AG08395 (cell line): ENCODE results near the gene ALK.
A peak's percentile ranks its signal among the peaks of the same experiment; 100 is the strongest.
"Not testable (repeated sequence)": the region's sequence is repeated elsewhere in the genome, so short reads cannot be mapped to it uniquely, and the experiment has no call there.

Experiments
- DNase-seq: peaks from one replicate; pipeline ENCODE4 v3.0.0; 2012; ENCODE audit warnings: mixed read lengths, low spot score

The ALK gene

DNA sequence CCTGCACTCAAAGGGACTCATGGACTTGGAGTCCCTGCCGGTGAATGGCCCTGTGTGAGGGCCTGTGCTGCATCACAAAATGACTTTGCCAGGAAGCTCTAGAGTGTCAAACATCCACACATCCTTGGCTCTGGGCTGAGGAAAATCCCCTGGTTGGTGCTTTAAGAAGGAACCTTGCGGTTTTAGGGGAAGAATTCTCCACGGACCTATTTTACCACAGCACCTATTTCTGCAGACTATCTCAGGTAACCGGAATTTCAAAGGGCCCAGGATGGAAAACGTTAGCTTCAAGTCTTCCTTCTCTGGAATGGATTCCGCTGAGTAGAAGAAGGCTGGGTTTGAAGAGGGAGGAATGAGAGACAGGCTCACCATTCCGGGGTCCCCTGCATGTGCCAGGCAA, 166.2 kb downstream of the ALK start:
- DNase-seq: no peak

DNA sequence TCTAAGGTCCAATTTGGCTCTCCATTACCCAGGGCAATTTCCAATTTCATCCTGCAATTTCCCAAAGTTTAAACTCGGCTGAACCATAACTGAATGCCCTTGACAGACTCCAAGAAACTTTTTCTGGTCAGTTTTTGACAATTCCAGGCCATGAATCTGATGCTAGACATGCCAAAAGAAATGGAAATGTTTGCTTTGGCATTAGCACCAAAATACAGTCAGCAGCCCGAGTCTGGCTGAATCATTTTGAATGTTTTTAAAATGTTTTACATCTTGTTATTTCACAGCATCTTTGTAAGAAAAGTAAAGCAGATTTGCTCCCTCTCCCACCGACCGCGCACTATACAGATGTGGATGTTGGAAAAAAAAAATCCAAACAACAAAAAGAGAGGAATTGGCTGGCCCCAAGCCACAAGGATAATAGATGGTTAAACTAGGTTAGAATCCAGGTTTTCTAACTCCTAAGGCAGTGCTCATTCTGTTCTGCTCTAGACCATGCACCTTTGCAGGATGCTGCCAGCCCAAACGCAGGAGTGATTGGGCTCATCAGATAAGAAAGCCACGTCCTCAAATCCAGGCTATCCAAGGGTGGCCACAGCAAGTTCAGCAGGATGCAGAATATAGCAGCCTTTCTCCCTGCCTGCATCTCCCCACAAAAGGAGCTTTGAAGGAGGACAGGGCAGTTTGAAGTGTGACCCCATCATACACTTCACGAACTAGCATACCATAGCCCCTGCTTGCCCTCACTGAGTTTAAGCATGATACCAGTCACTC, 167.5 kb downstream of the ALK start:
- peak; percentile 29 for DNase-seq

DNA sequence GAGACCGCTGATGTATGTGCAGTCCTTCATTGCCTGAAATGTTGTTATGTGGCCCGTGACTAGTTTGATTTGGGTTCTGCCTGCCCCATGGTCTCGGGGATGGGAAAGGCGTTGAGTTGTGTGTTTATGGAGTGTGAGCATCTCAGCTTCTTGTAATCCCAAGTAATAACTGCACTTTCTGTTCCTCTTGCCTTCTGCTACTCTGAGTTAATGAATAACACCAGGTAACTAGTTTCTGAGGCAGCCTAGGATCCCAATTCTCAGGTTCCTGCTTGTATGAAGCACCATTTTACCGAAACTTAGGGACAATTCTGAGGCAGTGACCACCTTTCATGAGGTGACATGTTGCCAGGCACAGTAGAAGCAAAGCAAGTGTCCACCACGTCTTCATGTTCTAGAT, 170.0 kb downstream of the ALK start:
- DNase-seq: no peak

DNA sequence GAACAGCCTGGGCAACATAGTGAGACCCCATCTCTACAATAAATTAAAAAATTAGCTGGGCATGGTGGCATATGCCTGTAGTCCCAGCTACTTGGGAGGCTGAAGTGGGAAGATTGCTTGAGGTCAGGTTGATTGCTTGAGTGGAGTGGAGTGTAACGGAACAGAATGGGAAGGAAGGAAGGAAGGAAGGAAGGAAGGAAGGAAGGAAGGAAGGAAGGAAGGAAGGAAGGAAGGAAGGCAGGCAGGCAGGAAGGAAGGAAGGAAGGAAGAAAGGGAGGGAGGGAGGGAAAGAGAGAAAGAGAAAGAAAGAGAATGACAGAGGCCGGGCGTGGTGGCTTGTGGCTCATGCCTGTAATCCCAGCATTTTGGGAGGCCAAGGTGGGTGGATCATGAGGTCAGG, 170.9 kb downstream of the ALK start:
- not testable (repeated sequence) for DNase-seq

DNA sequence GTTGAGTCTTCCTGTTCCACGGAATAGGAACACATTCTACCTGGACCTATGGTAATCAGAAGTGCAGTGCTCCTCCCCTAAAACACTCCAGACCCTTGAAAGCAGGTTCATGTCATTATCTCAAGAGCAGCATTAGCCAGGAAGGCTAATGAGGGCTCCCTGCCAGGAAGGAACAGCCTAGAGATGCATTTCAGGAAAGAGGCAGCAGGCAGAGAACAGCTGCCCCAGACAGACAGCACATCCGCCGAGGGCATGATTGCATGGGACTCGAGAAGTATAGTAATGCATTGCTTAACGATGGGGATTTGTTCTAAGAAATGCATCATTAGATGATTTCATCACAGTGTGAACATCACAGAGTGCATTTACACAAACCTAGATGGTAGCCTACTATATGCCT, 171.5 kb downstream of the ALK start:
- no peak for DNase-seq

DNA sequence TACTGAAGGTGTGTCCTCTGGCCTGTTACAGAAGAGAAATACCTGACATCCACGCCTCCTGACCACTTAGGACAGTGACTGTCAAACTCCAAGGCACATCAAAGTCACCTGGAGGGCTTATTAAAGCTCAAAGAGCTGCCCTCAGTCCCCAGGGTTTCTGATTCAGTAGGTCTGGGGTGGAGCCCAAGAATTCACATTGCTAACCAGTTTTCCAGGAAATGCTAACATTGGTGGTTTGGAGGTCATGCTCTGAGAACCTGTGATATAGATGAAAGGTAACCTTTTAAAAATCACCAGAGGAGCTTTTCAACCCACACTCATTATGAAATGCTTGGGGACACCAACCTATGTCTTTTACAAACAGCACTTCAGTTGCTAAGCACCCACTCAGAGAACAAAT, 172.3 kb downstream of the ALK start:
- DNase-seq: no peak

DNA sequence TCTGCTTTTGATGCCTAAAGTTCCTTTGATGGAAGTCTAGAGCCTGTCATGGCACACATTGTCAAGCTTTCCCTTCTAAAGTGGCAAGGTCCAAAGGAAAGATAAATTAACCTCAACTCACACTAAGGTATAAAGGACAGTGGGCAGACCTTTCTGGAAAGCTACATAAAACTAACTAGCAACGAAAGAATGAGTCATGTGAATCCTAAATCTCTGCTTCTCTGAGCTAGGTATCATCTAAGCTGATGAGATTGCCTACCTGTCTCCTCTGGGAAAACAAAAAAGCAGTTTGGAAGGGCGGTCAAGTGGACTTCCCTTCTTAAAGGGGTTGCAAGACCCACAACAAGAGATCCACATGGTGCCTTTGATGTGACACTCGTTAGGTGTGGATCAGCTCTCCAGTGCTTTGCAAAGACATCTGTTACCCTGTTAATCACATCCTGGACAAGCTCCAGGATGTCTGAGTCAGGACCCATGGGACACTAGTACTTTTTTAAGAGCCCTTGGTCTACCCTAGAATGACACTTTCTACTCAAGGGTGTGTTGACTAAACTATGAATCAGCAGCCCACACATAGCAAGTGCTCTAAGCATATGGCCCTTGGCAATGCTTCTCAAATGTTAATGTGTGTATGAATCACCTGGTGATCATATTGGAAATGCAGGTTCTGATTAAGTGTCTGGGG, 173.5 kb downstream of the ALK start:
- DNase-seq: peak; percentile 87

DNA sequence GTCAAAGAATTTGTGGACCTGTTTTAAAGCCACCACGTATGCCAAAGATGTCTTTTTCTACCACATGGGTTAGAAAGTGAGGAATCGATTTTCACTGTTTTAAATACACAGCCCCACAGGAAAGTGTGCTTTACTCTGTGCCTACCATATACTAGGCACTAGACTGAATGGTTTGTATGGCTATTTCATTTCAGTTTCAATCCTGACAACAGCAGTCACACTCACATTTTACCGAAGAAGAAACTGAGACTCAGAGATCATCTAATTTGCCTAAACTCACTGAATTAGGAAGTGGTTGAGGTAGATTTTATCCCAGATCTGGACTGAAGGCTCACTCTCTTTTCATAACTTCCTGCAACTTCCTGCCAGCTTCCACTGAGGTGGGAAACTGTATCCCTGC, 176.4 kb downstream of the ALK start:
- DNase-seq: no peak

DNA sequence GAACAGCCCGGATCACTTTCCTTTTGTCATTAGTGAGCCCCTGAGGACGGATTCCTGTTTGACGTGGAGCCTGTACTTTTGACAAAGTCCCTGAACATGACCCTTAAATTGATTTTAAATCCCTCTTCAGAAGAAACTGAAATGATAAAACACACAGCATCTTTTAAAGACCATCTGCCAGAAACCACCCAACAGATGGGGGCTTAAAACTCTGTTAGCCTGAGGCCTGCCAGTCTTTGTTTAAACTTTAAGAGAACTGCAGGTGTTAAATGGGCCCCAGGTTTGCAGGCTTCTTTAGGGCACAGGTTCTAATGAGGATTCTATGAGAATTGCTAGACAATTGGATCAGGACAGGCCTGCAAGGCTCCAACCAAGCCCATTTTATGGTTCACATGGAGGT, 177.9 kb downstream of the ALK start:
- no peak for DNase-seq

DNA sequence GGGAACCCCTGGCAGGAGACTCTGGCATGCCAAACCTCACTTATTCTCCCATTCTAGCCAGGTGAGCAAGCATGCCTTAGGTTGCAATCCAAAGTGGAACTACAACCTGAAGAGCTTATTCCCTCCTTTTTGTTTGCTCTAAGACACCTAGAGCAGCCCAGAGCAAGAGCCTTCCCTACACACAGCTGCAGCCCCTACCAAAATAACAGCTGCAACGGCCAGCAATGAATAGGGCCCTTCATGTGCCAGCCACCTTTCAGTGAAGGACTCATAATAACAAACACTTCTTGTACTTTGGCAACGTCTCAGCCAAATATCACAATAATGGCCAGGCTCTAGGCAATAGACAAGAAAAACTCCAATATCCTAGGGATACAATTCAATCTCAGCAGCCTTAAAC, 178.7 kb downstream of the ALK start:
- no peak for DNase-seq

DNA sequence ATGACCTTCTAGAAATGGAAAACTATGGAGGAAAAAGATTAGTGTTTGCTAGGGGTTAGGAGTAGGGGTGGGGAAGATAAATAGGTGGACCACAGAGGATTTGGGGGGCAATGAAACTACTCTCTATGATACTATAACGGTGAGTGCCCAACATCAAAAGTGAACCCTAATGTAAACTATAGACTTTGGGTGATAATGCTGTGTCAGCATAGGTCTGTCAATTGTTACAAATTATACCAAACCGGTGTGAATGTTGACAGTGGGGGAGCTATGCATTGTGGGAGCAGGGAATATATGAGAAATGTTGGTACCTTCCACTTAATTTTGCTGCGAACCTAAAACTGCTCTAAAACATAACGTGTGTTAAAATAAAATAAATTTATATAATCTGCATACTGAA, 180.3 kb downstream of the ALK start:
- no peak for DNase-seq

DNA sequence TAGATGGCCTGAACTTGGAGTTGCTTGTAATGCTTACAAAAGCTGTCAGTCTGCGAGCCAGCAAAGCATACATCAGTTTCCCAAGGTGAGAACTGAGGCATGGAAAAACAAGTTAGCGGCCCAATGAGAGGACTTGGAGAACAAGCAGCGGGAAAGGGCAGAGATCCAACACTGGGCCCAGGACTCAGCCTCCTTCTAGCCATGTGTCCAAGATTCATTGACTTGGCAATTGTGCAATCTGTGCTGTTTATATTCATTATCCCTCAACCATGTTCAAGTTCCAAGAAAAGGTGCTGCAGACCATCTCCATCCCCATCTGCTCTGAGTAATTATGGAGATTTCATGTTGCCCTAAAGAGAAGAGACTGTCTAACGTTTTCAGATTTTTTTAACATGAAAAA, 187.4 kb downstream of the ALK start:
- no peak for DNase-seq

DNA sequence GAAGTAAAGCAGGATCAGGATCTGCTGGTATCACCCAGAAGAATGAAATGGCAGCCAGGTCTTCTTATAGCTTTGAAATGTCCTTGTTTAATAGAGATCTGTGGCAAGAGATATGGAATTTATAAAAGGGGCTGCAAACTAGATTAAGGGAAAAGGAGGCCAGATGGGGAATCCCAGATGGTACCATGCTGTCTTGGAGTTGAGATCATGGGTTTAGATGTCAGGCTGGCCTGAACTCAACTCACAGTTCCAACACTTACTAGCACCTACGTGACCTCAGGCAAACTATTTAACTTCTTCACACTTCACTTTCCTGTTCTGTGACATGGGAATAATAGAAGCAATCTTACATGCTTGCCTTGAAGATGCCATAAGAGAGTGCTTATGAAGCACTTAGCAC, 188.2 kb downstream of the ALK start:
- DNase-seq: no peak

DNA sequence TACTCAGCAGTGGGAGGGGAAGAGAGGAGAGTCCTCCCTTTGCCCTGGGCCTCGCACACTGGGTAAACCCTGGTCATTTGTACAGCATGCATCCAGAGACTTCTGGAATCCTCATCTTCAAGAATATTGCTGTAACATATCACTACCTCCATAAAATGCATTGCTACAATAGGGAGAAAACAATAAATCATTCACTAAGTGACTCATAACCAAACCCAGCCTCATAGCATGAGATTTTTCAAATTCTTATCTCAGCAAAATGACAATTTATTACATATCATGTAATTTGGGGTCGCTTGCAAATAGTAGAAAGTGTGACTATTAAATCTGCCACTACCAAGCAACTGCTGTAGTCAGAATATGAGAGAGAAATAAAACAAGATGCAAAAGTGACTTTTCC, 189.4 kb downstream of the ALK start:
- no peak for DNase-seq

DNA sequence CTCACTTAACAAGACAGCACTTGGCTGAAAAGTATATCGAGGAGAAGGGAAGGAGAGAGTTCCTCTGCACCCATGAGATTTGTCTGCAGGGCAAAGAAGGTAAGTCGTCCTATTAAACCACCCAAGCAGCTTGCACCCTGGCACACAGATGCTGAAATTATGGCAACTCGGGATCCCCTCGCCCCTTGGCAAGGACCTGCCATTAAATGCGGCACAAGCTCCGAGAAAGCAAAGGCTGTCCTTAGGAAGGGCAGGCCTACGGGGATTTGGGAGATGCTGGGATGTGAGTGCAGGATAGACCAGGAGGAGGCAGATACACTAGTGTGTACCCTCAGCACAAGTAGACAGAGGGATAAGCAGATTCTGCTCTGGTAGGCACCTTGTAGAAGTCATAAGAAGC, 191.5 kb downstream of the ALK start:
- DNase-seq: no peak

DNA sequence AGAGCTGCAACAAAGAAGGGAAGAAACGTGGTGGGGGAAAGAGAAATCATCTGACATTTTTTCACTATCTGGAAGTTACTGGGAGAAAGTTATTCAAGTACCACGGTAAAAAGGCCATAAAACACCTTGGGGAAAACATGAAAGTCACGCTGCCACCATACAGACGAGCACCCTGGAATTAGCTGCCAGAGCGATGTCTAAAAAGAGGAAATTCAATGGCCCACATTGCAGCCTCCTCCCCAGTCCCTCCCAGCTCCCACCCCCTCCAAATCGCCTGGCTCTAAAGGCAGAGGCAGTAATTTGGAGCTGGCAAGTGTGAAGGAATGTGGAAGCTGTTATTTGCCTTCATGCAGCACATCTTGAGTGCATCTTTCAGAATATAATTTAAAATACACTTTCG, 192.0 kb downstream of the ALK start:
- DNase-seq: no peak

DNA sequence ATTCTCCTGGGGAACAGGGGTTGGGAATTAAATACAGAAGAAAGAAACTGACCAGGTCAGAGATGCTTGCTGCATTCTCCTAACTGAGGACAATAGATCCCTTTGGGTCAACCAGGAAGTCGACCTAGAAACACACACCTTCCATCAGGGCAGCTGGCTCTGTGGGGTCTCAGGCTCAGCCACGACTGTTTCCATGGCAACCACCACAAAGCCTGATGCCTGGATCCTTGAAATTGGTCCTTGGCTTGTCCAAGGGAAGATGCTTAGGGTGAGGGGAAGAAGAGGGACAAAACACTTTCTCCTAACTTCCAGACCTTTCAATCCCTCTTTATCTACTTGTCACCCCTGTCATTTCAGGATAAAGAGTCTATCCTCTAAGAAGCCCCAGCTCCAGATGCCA, 194.4 kb downstream of the ALK start:
- DNase-seq: no peak

DNA sequence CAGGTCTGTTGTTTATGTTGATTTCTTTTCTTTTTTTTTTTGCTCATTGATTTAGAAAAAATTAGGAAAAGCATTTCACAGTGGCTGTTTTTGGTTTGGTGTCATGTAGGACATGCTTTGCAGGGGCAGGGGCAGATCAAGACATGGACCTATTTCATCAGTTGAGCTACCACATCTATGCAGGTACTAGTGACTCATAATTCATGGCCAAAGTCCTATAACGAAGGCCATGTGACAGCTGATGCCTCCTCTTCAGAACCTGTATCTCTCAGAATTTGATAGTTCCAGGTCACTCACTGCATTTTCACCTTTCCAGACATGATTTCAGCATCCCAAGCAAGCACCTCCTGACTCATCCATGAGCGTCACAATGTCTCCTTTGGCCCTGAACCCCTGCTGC, 195.8 kb downstream of the ALK start:
- DNase-seq: no peak

DNA sequence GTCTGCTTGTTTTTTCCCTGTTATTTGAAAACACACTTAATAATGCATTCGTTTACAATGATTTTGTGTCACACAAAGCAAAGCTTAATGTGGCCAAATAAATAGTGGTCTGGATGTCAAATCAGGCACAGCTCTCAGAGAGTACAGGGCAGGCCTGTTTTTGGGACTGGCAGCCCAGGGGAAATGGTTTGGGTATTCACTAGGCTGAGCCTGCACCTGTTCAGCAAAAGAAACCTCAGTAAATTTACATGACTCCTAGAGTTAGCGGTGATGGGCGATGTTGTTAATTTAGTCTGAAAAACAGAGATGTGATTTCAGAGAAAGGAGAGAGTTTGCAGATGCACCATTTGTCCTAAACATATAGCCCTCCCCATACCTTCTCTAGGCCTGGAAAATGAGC, 197.1 kb downstream of the ALK start:
- DNase-seq: no peak

DNA sequence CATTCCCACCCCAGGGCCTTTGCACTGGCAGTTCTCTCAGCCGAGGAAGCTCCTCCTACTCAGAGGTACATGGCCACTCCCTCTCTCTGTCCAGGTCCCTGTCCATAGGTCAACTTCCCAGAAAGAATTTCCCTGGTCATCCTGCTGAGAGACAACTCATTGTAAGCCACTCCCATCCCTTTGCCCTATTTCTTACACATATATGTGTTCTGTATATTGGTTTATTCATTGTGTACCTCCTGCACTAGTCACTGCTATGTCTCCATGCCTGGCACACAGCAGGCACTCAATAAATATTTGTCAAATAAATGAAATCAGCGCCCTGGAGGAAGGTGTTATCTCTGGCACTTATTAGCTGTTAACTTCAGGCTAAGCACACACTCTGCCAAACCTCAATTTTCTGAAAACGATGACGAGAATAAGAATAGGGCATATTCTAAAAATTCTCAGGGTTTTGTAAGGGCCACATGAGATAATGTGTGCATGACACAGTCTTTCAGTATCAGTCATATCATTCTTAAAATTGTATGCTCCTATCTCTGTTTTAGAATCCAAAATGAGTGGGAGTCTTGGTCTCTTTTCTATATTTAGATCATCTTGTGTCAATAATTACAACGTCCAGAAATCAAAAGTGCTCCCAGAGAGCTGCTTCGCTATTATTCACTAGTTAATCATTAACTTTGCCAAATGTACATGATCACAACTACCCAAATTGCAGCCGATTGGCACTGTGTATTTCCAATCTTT, 198.0 kb downstream of the ALK start:
- DNase-seq: no peak

DNA sequence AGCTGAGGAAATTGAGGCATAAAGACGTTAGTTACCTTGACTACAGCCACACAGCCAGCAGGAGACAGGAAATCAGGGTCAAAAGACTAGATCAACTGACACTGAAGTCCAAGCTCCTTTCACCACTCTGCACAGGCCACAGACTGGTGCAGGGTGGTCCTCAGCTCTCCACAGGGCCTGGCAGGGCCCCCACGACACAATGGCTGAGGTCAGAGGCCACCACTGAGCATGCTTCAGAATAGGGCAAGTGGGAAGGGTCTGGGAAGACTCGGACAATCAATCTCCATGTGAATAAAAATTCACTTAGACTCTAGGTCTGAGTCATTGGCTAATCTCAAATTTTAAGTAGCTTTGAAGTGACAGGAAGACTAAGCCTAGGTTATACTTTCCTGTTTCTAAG, 201.7 kb downstream of the ALK start:
- no peak for DNase-seq

DNA sequence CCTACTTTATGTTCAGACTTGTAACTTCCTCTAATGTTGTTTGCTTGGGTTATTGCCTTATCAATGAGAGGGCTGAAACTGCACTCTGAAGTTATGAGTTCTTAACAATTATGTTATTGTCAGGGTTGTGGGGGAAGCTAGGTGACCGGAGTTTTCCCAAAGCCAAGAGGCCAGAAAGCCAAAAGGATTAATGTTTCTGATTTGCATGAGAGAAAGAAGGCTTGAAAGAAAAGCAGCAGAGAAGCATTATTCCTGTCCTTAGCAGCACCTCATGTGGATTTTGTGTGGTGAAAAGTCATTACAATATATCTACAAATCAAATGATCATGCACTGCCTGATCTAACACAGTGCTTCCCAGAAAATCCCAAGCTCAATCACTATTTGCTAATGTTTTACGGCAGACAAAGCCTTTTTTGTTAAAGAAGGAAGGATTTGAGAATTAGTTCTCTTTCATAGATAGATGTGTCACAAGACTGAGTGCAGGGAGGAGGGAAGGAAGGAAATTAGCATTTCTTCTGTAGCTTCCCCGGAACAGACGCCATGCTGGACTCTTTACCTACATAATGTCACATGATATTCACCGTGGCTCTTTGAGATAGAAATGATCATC, 203.2 kb downstream of the ALK start:
- DNase-seq: no peak

DNA sequence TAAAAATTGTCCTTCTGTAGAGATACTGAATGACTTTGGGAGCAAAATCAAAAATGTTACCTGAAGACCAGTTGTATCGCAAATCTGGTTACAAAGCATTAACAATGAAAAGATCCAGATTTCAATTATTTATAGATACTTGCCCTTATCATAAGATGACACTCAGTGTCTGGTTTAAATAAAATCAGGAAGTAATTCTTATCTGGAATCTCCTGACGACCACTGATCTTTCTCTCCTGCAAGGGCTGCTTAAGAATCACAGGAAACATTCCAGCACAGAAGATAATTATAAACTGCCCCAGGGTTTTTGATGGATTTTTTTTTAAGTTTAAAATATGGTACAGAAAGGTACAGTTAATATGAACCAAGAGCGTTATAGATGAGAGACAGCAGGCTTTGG, 205.7 kb downstream of the ALK start:
- DNase-seq: no peak
